B cell (primary cell): ENCODE measurements around the gene KCNT1.

ENCODE experiments used
- CTCF ChIP-seq: fragments of 200-600 bp; IDR thresholded peaks from one replicate; pipeline ENCODE4 v1.8.0; 2022; ENCODE audit warnings: antibody characterized with exemption, mild to moderate bottlenecking
- EZH2 ChIP-seq: IDR thresholded peaks from 2 replicates; pipeline ENCODE4 v1.6.1; 2012; ENCODE audit warnings: borderline replicate concordance, low read depth, mild to moderate bottlenecking, moderate library complexity, low read length; ENCODE audit not compliant: insufficient read depth, poor library complexity, severe bottlenecking

- no peak for TF ChIP-seq CTCF
- TF ChIP-seq EZH2: no peak
These were observed 43.8 kb downstream of the KCNT1 start for GRCh38 chr9:135745686-135746324.
